CD4-positive, alpha-beta T cell (primary cell): ENCODE data around the gene C3. TPM values are rescaled to one million over a fixed set of nuclear protein-coding genes. Genes with fewer than 3 reads are reported as not detected.

Source experiments
- ATAC-seq: fragments of 200-7000 bp; cut with Tn5 transposase; one replicate; pipeline ENCODE4 v1.10.0; 2022; ENCODE audit warnings: mild to moderate bottlenecking; ENCODE audit not compliant: poor library complexity
- CTCF ChIA-PET: fragments of 350-600 bp; sonication (Branson Sonifier 250); formaldehyde crosslinking; loops from one replicate; lab custom pipeline; 2021; ENCODE audit warnings: antibody characterized with exemption, inconsistent platforms; lab: Charles Lee
- POLR2A ChIA-PET: fragments of 350-600 bp; sonication (Branson Sonifier 250); formaldehyde crosslinking; loops from one replicate; lab custom pipeline; 2021; ENCODE audit warnings: antibody characterized with exemption, inconsistent platforms; lab: Charles Lee
- DNase-seq, 14 experiments: peaks; one replicate each; pipeline ENCODE4 v3.0.0-alpha.2; 2013 to 2020; ENCODE audit warnings: mixed read lengths in 2 of 14
- H3K27ac ChIP-seq, 2 donors: one replicate each; pipeline versions ENCODE4 v1.5.1 to v1.7.0; 2013; ENCODE audit warnings: low read length in 2 of 2, low read depth in 1 of 2, mild to moderate bottlenecking in 1 of 2
- H3K27me3 ChIP-seq, 2 experiments: 1 replicate in 1 of 2; 2 replicates in 1 of 2; pipeline versions ENCODE4 v1.6.1 to v1.7.0; 2013; ENCODE audit warnings: low read length in 2 of 2, control low read depth in 1 of 2, mild to moderate bottlenecking in 1 of 2, moderate library complexity in 1 of 2; ENCODE audit not compliant: insufficient read depth in 2 of 2, control insufficient read depth in 1 of 2
- H3K36me3 ChIP-seq: one replicate; pipeline ENCODE4 v1.6.1; 2013; ENCODE audit warnings: low read length, control low read depth; ENCODE audit not compliant: insufficient read depth
- H3K4me1 ChIP-seq: one replicate; pipeline ENCODE4 v1.6.1; 2013; ENCODE audit warnings: low read length, control low read depth; ENCODE audit not compliant: insufficient read depth
- H3K4me3 ChIP-seq: one replicate; pipeline ENCODE4 v1.5.1; 2013; ENCODE audit warnings: mild to moderate bottlenecking, low read length, moderate library complexity
- H3K9me3 ChIP-seq, 2 experiments: 1 replicate in 1 of 2; 2 replicates in 1 of 2; pipeline versions ENCODE4 v1.6.1 to v1.7.0; 2013; ENCODE audit warnings: low read length in 2 of 2, mild to moderate bottlenecking in 2 of 2, control low read depth in 1 of 2, moderate library complexity in 1 of 2; ENCODE audit not compliant: control insufficient read depth in 1 of 2, insufficient read depth in 1 of 2
- H3K27ac Mint-ChIP-seq: one replicate; pipeline ENCODE4 v1.8.0; 2020; ENCODE audit warnings: mixed read lengths
- H3K27me3 Mint-ChIP-seq: one replicate; pipeline ENCODE4 v1.8.0; 2021; ENCODE audit warnings: mixed read lengths
- H3K36me3 Mint-ChIP-seq: one replicate; pipeline ENCODE4 v1.8.0; 2021; ENCODE audit warnings: low read depth, mixed read lengths
- H3K4me1 Mint-ChIP-seq: one replicate; pipeline ENCODE4 v1.8.0; 2021; ENCODE audit warnings: low read depth, mixed read lengths
- H3K4me3 Mint-ChIP-seq: one replicate; pipeline ENCODE4 v1.8.0; 2020; ENCODE audit warnings: mild to moderate bottlenecking, mixed read lengths
- H3K9me3 Mint-ChIP-seq: one replicate; pipeline ENCODE4 v1.8.0; 2020; ENCODE audit warnings: mixed read lengths
- intact Hi-C, 2 experiments: fragments of 100-400 bp; cut with DNase I in 1 of 2; cut with micrococcal nuclease in 1 of 2; formaldehyde crosslinking; loops; one replicate each; pipeline versions ENCODE4 v1.15.1 to v1.9.0; 2023 to 2025; cut with DNase I, micrococcal nuclease
- total RNA-seq, 174 experiments: library from RNA in 2 of 174; stranded (reverse) in 2 of 174; gene quantifications; one replicate each; pipeline ENCODE4 v1.2.3 and lab custom pipeline; 2021 to 2026
- TF ChIP-seq, protein P1 (sequence below): fragments of 200-600 bp; IDR thresholded peaks from one replicate; pipeline ENCODE4 v1.8.0; 2022; ENCODE audit warnings: antibody characterized with exemption, mild to moderate bottlenecking

The C3 gene
- total RNA-seq, 2 experiments from 2014 or later: 0.55 TPM; not detected in 1

DNA sequence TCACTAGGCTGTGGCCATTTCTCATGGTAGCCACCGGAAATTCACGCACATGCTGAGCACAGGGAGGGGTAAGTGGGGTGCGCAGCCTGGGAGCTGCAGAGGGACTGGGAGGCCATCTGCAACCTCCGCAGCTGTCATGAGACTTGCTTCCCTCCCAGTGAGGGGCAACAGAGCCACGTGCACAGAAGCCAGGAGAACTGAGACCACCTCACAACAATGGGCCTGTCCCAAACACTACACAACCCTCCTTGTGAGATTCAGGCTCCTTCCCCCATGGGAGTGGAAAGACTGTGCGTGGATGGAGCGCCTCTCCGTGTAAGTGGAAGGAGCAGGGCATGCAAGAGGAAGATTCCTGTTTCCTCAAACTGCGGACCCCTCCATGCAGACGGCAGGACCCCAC lies 8.8 kb downstream of the C3 start:
- ChIA-PET POLR2A (no interaction called here), CTCF (no interaction called here)
- H3K27ac ChIP-seq: no peak overlapping the region
- H3K4me1 ChIP-seq: peaks cover 8% of the 10 kb centered on the region
- no peak overlapping the region for H3K4me3 ChIP-seq
- Mint-ChIP-seq H3K27ac (no peak overlapping the region), H3K9me3 (no peaks in the 10 kb centered on the region), H3K4me3 (no peak overlapping the region), H3K27me3 (peaks cover 36% of the 10 kb centered on the region), H3K4me1 (peaks cover 15% of the 10 kb centered on the region), H3K36me3 (no peaks in the 10 kb centered on the region)
- no peaks in the 10 kb centered on the region for H3K36me3 ChIP-seq
- intact Hi-C loops: no loop called here
- peaks cover 0 to 7% of the 10 kb centered on the region in 2 experiments for H3K9me3 ChIP-seq
- H3K27me3 ChIP-seq: peaks cover 13 to 21% of the 10 kb centered on the region in 2 experiments
- ATAC-seq (no peak), DNase-seq (no peak)
- TF ChIP-seq, protein P1, sequence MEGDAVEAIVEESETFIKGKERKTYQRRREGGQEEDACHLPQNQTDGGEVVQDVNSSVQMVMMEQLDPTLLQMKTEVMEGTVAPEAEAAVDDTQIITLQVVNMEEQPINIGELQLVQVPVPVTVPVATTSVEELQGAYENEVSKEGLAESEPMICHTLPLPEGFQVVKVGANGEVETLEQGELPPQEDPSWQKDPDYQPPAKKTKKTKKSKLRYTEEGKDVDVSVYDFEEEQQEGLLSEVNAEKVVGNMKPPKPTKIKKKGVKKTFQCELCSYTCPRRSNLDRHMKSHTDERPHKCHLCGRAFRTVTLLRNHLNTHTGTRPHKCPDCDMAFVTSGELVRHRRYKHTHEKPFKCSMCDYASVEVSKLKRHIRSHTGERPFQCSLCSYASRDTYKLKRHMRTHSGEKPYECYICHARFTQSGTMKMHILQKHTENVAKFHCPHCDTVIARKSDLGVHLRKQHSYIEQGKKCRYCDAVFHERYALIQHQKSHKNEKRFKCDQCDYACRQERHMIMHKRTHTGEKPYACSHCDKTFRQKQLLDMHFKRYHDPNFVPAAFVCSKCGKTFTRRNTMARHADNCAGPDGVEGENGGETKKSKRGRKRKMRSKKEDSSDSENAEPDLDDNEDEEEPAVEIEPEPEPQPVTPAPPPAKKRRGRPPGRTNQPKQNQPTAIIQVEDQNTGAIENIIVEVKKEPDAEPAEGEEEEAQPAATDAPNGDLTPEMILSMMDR: no peak

DNA sequence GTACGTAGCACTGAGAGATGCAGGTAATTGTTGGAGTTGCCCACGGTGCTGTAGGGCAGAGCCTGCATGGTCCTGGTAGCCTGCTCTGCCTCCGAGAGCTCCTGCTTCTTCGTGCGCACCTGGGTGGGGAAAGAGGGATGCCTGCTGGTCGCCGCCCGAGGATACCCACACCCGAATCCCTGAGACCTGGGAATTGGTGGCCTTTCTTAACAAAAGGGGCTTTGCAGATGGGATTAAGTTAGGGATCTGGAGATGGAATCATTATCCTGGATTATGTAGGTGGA lies 9.4 kb downstream of the C3 start:
- CTCF ChIA-PET: no interaction called here
- H3K27ac Mint-ChIP-seq: no peak overlapping the region
- no peak for ATAC-seq

DNA sequence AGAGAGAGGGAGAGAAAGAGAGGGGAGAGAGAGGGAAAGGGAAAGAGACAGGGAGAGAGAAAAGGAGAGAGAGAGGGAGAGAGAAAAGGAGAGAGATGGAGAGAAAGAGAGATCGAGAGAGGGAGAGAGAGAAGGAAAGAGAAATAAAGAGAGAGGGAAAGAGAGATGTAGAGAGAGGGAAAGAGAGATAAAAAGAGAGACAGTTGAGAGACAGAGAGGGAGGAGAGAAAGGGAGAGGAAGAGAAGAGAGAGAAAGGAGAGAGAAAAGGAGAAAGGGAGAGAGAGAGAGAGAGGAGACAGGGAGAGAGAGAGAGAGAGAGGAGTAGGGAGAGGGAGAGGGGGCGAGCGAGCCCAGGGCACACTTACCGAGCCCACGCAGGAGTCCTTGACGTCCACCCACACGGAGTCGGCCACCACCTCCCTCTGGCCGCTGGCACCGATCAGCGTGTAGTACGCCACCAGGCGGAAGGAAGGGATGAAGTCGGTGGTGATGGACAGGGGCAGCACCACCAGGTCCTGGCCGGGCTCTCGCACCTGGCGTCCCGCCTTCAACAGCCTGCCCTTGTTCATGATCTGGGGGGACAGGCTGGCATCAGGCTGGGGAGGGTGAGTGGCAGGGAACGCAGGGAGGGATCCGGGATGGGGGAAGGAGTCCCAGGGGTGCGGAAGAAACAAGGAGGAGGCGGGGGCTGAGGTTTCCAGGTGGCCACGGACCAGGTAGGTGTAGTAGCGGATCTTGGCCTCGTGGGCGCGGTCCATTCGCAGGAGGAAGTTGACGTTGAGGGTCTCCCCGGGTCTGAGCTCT lies 10.0 kb downstream of the C3 start:
- Histone ChIP-seq H3K36me3 (no peaks in the 10 kb centered on the region), H3K4me3 (no peak overlapping the region), H3K4me1 (peaks cover 8% of the 10 kb centered on the region), H3K9me3 (peaks cover 0 to 7% of the 10 kb centered on the region in 2 experiments), H3K27ac (no peak overlapping the region), H3K27me3 (peaks cover 13 to 21% of the 10 kb centered on the region in 2 experiments)
- intact Hi-C loops: no loop called here
- Mint-ChIP-seq H3K27ac (no peak overlapping the region), H3K27me3 (peaks cover 34% of the 10 kb centered on the region), H3K4me3 (no peak overlapping the region), H3K4me1 (peaks cover 13% of the 10 kb centered on the region), H3K9me3 (no peaks in the 10 kb centered on the region), H3K36me3 (no peaks in the 10 kb centered on the region)
- TF ChIP-seq, protein P1: no peak
- ATAC-seq: no peak
- POLR2A ChIA-PET: no interaction called here
- DNase-seq: peak in 4 of 14 experiments; percentile 11 to 53 (median 24)
- CTCF ChIA-PET: no interaction called here

More for the DNA sequence above, 9.4 kb downstream of the C3 start:
- Histone ChIP-seq H3K9me3 (peaks cover 0 to 7% of the 10 kb centered on the region in 2 experiments), H3K4me3 (no peak overlapping the region), H3K4me1 (peaks cover 8% of the 10 kb centered on the region), H3K36me3 (no peaks in the 10 kb centered on the region), H3K27me3 (peaks cover 13 to 21% of the 10 kb centered on the region in 2 experiments), H3K27ac (no peak overlapping the region)
- Mint-ChIP-seq H3K9me3 (no peaks in the 10 kb centered on the region), H3K4me3 (no peak overlapping the region), H3K27me3 (peaks cover 34% of the 10 kb centered on the region), H3K36me3 (no peaks in the 10 kb centered on the region), H3K4me1 (peaks cover 13% of the 10 kb centered on the region)
- intact Hi-C loops: no loop called here
- POLR2A ChIA-PET: no interaction called here
- TF ChIP-seq, protein P1: no peak
- no peak for DNase-seq
